Femur (tissue), 1 donor: Measurements from ENCODE around the gene CLPTM1.
A peak's percentile ranks its signal among the peaks of the same experiment; 100 is the strongest.
"Not testable (repeated sequence)": the region's sequence is repeated elsewhere in the genome, so short reads cannot be mapped to it uniquely, and the experiment has no call there.

Source experiments
- DNase-seq: peaks from one replicate; pipeline ENCODE4 v3.0.0-alpha.2; 2017

The CLPTM1 gene

DNA sequence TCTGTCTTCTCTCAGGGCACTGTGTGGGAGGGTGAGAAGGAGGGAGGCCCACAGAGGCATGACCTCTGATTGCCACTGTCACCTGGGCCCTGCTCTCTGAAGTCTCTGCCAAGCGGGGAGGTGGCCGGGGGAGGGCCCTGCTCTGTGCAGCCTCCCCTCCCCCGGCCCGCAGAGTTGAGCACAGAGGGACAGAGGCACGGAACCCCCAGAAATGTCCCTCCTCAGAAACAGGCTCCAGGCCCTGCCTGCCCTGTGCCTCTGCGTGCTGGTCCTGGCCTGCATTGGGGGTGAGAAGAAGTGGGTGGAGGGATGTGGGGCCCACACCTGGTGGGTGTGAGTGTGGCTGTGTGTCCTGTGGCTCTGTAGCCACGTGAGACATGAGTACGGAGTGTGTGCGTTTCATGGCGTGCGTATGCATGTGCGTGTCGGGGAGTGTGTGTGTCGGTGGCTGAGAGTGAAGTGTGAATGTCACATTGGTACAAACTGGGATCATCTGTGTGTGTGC lies 13.1 kb upstream of the CLPTM1 start, which contains the start of gene APOC4:
APOC4 (plus strand) TSS at position 171 of the 505 bp plus-strand sequence; CDS start at position 212, 41 bp downstream.
- no peak for DNase-seq

DNA sequence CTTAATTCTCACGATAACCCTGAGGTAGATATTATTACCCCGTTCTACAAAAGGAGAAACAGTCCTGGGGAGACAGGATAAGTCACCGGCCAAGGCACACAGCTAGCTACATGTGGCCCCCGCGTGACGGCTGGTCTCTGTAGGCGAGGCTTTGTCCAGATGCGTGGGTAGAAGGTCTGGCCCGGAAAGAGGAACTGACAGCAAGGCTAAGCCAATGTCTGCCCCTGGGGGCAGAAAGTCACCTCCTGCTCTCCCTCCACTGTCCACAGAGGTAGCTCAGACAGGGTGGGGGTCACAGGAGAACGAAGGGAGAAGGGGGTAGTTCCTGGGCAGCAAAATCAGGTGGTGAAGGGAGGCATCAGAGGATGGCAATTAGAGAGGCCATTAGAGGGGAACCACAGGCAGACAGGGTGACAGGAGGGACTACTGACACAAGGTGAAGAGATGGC lies 11.4 kb upstream of the CLPTM1 start:
- no peak for DNase-seq

DNA sequence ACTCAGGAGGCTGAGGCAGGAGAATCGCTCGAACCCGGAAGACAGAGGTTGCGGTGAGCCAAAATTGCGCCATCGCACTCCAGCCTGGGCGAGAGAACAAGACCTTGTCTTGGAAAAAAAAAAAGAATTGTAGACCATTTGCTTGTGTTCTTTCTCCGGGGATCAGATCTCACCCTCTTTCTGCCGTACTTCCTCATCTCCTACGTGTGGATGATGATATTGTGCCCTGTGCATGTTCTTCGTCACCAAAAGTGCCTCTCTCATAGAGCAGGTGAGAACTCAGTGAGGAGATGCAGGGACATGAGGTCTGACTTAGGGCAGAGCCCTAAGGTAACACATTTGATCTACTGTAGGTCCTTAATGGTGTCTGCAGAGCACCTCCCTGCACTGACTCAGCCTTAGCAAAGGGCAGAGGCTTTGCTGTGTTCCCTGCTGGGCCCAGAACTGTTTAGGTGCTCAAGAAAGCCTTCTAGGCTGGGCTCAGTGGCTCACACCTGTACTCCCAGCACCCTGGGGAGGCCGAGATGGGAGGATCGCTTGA lies 8.1 kb upstream of the CLPTM1 start:
- no peak for DNase-seq

DNA sequence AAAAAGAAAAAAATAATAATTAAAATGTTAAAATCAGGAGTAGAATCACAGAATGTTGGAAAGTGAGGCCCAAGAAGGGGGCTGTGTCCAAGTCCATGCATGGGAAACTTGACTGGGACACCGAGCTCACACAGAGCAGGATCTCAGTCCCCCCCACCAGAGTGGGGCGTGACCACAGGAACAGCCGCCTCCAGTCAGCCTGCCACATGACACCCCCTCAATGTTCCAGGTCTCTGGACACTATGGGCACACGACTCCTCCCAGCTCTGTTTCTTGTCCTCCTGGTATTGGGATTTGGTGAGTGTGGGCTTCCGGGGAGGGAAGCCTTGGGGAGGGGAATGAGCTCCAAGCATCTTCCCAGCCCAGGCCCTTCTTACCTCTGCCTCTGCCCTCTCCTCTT lies 6.9 kb upstream of the CLPTM1 start:
- no peak for DNase-seq

DNA sequence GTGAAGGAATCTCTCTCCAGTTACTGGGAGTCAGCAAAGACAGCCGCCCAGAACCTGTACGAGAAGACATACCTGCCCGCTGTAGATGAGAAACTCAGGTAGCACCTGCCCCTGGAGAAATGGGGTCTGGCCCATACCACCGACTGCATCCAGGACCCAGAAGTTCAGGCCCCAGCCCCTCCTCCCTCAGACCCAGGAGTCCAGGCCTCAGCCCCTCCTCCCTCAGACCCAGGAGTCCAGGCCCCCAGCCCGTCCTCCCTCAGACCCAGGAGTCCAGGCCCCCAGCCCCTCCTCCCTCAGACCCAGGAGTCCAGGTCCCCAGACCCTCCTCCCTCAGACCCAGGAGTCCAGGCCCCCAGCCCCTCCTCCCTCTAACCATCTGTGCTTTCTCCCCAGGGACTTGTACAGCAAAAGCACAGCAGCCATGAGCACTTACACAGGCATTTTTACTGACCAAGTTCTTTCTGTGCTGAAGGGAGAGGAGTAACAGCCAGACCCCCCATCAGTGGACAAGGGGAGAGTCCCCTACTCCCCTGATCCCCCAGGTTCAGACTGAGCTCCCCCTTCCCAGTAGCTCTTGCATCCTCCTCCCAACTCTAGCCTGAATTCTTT lies 6.3 kb upstream of the CLPTM1 start:
- no peak for DNase-seq

DNA sequence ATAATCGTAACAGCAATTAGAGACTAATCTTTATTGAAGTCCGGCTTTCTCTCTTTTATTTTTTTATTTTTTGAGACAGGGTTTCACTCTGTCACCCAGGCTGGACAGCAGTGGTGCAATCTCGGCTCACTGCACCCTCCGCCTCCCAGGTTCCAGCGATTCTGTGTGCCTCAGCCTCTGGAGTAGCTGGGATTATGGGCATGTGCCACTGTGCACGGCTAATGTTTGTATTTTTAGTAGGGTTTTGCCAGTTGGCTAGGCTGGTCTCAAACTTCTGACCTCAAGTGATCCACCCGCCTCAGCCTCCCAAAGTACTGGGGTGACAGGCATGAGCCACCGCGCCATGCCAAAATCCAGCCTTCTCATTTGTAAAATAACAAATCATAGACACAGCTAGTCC lies 5.6 kb upstream of the CLPTM1 start:
- DNase-seq, result no peak

DNA sequence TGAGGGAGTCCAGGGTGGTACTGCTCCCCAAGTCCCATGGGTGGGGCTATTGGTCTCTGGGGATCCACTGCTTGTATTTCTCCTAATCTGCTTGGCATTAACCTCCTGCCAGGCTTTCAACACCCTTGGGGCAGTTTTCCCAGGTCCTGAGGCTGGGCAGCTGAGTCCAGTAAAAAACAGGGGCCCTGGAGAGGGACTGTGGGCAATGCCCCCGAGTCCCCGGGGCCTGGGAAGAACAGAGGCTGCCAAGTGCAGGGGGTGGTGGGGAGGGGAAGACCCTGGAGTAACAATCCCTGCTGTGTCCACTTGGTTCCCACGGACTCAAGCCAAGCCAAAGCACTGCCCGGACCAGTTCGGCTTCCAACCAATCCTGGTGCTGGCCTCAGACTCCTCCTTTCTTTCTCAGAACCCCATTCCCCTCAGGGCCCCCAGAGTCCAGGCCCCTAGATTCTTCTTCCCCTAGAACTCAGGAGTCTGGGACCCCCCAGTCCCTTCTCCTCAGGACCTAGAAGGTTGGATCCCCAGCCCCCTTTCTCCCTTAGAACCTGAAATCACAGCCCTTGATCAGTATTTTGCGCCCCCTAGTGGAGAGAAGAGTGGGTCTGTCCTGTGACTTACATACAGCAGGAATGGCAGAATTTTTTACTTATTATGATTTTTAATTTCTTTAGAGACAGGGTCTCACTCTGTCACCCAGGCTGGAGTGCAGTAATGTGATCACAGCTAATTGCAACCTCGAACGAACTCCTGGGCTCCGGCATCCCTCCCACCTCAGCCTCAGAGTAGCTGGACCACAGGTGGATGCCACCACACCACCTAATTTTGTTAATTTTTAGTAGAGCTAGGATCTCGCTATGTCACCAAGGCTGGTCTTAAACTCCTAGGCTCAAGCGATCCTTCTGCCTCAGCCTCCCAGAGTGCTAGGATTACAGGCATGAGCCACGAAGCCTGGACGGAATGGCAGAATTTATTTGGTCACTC lies 3.7 kb upstream of the CLPTM1 start:
- DNase-seq, result peak; percentile 70

DNA sequence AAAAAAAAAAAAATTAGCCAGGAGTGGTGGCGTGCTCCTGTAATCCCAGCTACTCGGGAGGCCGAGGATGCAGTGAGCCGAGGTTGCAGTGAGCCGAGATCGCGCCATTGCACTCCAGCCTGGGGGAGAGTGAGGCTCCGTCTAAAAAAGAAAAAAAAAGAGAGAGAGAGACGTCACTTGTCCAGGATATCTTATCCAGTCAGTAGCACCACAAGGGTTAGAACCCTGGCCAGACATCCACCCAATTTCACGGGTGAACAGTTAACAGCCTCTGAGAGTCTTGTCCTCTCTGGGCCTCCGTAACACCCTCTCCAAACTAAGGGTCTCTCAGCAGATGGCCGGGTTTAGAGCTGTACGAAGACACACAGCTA lies 917 bp upstream of the CLPTM1 start:
- DNase-seq, result no peak

DNA sequence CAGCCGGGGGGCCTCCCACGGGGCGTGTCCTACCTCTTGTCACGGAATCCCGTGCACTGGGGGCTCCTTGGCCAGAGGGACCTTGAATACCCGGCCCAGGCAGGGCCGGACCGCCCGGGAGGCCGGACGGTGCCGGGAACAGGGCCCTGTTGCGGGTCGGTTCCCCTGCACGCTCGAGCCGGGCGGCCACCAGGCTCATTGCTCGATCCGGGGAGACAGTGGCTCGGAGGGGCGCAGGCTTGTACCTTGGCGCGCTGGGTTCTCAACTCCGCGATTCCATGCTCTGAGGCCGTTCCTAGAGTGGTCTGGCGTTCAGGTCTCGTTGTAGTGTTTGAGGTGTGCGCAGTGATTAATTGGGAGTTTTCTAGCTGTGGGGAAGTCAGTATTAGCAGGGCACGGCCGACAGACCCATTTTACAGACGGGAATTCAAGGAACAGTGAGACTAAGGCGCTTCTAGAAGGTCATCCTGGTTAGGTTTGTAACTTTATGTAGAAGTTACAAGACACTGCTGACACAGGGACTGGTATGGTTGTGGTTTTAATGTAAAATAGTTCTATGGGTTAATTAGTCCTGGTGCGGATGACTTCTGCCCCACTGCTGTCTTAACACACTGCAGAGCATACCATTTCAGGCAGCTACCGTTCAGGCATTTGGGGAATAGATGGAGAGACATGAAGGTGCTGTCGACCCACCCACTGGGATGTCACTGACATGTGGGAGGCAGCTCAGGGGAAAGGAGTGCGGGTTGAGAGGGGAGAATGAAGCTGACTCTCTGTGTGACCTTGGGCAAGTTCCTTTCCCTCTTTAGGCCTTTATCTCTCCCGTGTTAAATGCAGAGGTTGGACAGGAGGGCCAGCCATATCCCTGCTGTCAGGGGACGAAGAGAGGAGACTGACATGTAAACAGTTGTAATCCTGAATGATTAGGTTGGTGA lies 592 bp downstream of the CLPTM1 start:
- no peak for DNase-seq

DNA sequence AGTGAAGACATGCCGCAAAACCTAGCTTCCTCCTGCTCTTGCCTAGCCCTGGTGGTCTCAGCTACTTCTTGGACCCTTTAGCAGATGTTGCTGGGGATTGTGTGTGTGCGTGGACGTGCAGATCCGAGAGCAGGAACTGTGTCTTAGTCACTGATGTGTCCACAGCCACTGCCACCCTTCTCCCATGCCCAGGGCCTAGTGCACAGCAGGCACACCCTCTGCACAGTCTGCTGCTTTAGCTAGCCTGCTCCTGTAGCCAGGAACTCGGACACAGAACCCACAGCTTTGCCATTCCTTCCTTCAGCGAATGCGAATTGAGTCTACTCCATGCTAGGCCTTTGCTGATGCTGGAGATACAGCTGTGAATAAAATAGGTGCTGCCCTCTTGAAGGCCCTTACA lies 2.3 kb downstream of the CLPTM1 start:
- DNase-seq, result no peak

DNA sequence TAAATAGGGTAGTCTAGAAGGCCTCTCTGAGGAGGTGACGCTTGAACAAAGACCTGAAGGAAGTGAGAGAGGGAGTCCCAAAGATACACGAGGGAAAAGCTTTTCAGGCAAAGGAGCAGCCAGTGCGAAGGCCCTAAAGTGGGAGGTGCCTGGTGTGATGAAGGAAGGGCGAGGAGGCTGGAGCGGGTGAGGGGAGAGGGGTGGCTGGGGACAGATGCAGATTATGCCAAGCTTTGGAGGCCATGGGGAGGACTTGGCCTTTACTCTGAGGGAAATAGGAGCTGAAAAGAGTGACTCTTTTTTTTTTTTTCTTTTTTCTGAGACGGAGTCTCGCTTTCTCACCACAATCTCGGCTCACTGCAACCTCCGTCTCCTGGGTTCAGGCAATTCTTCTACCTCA lies 2.9 kb downstream of the CLPTM1 start:
- no peak for DNase-seq

DNA sequence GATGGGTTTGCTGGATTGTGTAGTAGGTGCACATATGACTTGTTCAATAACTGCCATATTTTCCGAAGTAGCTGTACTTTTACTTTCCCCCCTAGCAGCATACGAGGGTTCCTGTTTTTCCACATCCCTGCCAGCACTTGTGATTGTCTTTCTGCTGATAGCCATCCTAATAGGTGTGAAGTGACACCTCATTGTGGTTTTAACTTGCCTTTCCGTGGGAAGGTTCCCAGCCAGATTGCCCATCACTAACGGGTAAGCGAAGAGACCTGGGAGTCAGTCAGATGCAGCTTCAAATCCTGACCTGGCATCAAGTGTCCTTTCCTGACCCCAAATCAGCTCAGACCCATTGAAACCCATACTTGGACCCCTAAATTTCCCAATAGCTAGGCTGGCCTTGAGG lies 4.5 kb downstream of the CLPTM1 start:
- DNase-seq, result no peak

DNA sequence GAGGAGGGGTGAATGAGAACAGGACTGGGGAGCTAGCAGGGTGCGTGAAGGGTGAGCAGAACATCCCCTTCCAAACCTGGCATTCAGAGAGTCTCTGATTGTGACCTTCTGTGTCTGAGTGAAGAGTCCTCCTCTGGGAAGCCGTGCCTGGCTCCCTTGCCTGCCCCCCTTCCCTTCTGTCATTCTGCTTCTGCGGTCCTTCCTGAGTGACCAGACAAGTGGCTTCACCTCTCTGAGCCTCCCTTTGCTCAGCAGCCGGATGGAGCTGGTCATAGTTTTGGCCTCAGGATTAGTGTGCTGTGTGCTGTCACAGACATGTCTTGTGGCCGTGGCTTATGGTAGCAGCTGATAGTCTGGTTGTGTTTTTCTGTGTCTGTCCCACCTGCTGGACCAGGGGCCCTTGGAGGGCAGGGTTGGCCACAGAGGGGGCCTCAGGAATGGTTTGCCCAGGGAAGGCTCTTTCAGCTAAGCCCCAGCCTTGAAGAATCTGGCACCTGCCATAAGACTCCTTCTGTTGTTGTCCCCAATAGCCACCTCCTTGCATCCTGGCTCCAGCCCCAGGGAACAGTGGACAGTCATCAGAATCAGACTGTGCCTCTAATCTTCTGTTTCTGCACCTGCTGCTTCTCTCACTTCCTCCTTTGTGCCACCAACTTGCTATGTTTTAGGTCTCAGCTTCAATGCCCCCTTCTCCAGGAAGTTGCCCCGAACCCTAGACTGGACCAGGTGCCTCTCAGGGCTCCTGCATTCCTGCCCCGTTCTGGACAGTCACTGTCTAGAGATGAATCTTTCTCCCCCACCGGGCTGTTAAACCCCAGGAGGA lies 5.9 kb downstream of the CLPTM1 start:
- no peak for DNase-seq

DNA sequence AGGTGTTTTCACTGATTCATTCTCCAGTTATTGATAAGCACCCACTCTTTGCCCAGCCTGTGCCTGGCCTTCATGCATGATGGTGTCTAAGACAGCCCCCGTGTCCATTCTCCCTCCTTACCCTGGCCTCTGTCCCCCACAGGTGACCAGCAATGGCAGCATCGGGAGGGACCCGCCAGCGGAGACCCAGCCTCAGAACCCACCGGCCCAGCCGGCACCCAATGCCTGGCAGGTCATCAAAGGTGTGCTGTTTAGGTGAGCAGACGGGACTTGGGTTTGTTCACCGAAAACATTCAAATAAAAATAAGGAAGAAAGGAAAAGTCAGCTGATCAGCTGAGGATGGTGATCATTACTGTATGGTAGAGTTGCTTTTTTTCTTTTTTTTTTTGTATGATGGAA lies 6.6 kb downstream of the CLPTM1 start:
- DNase-seq, result no peak

DNA sequence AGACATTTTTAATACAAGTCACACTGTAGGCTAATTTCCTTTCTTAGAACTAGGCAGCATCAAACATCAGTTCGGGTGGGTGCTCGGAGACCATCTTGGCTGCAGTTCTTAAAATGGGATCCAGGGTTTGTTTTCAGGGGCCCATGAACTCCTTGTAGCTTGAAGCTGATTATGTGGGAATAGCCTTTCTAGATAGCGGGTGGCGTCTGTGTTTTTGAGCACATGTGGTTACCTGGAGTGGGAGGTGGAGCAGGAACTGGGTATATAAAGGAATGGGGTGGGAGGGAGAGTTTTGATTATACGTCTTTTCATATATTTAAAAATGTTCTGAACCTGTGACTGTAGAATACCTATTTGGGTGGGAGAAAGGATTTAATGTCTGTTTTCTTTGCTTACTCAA lies 12.9 kb downstream of the CLPTM1 start:
- DNase-seq, result no peak

DNA sequence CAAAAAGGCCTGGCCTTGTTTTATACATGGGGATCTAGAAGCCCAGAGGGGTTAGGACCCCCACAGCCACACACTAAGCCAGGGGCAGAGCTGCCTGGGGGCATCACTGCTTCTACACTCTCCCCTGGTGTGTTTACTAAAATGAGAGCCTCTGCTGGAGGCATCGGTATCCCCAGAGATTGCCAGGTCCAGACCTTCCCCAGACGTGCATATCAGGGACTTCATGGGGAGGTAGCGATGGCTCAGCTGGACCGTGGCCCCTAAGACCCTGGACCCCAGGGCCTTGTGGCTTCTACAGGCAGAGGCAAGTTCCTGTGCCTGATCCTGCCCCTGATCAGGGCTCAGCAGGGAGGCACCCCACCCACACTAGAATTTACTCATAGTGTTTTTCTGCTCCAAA lies 13.5 kb downstream of the CLPTM1 start:
- no peak for DNase-seq

DNA sequence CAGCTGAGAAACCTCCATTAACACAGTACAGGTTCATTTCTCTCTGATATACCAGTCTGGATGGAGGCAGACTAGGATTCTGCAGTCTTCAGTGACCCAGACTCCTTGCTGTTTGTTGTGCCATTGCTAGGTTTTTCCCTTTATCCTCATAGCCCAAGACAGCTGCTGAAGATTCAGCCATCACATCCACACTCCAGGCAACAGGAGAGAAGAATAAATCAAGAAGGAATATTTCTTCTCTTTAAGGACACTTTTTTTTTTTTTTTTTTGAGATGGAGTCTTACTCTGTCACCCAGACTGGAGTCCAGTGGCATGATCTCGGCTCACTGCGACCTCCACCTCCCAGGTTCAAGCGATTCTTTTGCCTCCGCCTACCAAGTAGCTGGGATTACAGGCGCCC lies 14.3 kb downstream of the CLPTM1 start:
- no peak for DNase-seq

DNA sequence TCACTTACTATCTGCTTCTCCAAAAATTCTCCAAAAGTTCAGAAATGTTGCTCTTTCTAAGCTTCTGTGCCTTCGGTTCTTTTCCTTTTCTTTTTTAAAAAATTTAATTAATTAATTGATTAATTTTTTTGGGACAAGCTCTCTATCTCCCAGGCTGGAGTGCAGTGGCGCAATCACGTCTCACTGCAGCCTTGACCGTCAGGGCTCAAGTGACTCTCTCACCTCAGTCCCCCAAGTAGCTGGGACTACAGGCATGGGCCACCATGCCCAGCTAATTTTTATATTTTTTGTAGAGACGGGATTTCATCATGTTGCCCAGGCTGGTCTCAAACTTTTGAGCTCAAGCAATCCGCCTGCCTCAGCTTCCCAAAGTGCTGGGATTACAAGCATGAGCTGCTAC lies 16.3 kb downstream of the CLPTM1 start:
- not testable (repeated sequence) for DNase-seq

DNA sequence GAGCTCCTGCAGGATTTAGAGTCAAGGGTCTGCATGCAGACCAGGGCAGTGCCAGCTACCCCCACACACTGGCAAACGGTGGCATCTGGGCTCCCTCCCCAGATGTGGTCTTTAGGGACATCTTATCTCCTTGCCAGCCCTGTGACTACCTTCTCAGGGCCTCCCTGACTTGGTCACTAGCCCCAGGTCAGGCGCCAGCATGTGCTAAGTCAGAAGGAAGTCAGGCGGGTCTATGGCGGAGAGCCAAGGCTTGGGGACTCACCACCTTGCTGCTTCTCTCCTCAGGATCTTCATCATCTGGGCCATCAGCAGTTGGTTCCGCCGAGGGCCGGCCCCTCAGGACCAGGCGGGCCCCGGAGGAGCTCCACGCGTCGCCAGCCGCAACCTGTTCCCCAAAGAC lies 17.6 kb downstream of the CLPTM1 start:
- DNase-seq, result no peak

DNA sequence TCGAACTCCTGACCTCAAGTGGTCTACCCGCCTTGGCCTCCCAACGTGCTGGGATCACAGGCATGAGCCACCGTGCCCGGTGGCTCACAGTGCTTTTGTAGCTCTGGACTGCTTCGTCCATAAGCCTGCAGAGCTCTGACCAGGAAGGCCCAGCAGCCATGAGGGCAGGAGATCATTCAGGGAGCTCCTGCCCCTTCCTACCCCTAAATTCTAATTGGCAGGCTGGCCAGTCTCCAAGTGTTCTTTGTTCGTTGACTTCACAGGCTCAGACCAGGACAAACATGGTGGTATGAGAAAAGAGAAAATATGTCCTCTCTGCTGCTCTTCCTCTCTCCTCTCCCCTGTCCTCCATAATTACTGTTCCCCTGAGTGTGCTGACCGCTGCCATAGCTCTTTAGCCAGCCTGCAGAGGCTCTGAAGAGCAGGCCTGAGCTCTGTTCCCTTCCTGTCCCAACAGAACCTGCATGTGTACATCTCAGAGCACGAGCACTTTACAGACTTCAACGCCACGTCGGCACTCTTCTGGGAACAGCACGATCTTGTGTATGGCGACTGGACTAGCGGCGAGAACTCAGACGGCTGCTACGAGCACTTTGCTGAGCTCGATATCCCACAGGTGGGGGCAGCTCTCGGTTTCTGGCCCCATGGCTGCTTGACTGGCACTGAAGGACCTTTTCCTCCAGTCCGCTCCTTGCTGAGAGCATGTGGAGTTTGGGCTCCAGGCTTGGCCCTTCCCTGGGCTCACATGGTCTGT lies 19.0 kb downstream of the CLPTM1 start:
- no peak for DNase-seq

DNA sequence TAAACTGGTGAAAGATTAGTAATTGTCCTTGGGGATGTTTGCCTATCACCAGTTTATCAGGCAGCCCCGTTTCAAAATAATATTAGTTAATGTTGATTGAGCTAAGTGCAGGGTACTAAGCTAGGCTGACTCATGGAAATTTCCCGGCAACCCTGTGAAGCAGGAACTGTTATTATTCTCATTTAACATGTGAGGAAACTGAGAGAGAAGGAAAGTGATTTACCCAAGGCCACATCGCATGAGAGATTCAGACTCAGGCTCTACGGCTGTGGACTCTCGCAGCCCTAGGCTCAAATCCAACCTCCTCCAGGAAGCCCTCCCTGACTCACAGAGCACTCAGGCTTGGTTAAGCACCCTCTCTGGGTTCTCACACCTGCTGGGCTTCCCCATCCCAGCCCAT lies 19.7 kb downstream of the CLPTM1 start:
- no peak for DNase-seq
